HG03097 (cell line): ENCODE measurements around the gene TBC1D1.
A peak's percentile ranks its signal among the peaks of the same experiment; 100 is the strongest.

Experiments
- ATAC-seq: cut with Tn5 transposase; IDR thresholded peaks from one replicate; pipeline ENCODE4 v1.9.1; 2021; ENCODE audit not compliant: unreplicated experiment, low FRiP score

Gene TBC1D1

GRCh38 chr4:38155589-38156294, 264.9 kb downstream of the TBC1D1 start:
- ATAC-seq = no peak

DNA sequence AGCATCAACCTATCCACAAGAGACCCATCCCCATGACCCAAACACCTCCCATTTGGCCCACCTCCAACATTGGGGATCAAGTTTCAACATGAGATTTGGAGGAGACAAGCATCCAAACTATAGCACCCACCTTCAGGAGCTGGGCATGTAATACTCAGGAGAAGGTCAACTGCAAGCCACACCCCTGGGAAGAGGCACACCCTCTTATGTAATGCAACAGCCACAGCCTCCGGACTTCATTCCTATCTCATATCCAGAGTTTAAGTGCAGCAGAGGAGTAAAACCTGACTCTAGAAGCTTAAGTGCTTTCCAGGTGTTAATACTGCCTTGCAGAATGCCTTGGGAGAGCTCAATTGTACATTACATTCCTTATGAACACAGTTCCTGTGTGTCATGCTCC, 266.7 kb downstream of the TBC1D1 start:
- ATAC-seq = no peak

DNA sequence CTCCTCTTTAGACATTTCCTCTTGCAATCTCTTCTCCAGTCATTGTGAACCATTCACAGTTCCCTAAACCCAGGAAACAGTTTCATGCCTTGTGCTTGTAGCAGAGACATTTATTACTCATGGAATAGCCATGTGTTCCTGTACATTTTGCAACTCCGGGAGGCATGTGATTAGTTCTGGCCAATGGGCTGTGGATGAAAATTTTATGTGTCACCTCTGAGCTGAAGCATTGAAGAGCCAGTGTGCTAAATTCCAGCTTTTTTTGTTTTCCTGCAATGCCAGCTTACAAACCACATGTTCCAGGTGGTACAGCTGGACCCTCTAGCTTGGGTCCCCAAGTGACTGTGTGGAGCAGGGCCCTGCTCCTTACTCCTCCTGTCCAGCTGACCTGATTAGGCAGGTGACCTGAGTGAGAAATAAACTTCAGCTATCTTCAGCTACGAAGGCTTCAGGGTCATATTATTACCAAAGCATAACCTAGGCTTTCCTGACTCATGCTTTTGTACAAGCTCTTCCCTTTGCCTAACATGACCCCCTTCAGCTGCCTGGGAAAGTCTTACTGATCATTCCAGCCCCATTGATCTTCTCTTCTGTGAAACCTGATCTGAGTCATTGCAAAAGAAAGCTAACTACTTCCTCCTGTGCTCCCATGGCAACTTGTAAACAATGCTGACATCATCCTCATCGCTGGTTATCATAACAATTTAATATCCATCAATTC, 269.8 kb downstream of the TBC1D1 start:
- peak; percentile 66 for ATAC-seq

DNA sequence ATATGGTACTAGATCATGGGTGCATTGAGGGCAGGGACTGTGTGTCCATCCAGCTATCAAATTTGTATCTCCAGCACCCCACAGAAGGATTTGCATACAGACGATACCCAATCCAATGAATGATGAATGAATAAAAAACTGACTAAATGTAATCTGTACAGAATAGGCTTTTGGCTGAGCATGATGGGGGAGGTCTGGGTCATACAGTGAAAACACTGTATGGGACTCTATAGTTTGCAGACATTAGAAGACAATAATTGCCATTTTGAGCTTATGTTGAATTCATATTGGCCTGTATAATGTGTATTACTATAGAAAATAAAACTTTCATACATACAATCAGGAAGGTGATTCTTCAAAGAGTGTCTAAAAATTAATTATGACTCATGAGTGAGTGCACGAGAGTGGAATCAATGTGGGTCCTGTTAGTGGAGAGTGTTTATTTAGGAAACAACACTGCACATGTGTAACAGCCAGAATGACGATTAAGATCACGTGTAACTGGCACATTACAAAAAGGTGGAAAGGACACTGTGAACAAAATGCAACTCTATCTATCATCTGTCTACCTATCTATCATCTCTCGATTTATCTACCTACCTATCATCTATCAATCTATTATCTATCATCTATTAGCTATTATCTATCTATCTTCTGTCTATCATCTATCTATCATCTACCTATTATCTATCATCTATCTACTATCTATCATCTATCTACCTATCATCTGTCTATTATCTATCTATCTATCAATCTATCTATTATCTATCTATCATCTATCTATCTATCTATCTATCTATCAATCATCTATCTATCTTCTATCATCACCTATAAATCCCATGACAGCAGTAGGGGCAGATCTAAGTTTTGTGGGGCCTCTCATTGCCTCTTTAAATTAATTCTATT, 270.6 kb downstream of the TBC1D1 start:
- ATAC-seq = peak; percentile 11

DNA sequence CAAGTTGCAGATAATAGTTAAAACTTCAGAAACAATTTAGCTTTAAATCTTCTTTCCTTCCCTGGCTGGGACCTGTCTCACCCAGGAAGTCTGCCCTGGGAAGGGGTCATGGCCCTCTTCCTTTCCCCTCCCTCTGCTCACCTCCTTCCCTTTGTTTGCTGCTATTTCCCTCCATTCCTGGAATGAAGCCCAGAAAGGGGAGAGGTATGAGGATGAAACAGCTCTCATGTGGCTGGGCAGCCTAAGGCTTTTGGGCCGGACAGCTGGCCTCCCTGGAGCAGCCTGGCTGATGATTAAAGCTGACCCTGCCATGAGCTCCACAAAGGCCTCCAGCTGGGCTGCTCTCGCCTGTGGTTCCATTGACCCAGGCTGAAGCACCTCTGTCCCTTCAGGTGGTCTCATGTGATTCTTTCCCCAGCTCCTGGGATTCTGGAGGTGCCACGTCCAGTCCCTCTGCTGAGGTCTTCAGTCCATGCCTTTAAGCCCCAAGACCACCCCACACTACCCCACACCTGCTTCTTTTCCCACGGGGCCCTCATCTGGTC, 271.4 kb downstream of the TBC1D1 start:
- no peak for ATAC-seq

DNA sequence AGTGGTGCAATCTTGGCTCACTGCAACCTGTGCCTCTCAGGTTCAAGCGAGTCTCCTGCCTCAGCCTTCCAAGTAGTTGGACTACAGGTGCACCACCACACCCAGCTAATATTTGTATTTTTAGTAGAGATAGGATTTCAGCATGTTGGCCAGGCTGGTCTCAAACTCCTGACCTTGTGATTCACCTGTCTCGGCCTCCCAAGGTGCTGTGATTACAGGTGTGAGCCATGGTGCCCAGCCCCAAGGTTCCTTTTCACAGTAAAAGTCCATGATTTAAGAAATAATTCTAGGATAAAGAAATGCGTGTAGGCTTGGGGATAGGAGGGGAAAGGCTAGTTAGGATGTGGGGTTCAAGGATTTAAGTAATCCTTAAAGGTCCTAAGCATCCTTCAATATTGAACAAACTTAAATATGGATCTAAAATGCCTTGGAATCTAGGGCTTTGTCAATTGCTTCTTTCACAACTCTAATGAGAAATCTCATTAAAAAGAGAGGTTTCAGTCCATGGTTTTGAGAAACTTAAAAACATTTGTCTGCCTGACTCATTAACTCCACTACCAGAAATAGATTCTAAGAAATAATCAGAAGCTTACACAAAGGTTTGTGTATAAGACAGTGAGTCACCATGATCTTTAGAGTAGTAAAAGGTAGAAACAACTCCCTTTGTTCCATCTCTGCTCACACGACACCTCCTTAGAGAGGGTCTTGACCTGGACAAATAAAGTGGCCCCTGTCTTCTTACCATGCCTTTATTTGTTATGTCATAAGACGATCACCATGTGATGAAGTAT, 272.5 kb downstream of the TBC1D1 start:
- no peak for ATAC-seq

GRCh38 chr4:38164346-38164745, 273.5 kb downstream of the TBC1D1 start:
- no peak for ATAC-seq

DNA sequence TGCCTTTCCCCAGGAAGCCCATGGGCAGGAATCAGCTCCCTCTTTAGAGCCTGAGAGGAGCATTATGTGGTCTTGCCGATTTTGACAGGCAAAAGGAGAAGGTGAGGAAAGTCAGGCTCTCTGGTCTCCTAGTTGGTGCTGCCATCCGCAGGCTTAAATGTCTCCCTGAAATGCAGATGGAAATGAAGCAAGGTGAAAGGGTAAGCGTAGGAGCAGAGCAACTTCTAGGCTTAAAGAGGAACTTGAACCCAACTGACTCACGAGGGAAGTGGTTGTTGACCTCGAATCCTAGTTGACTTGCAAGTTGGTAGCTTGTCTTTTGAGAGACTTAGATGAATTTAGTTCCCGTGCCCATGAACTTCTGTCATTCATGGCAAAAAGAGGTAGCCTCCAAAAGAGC, 275.2 kb downstream of the TBC1D1 start:
- ATAC-seq = no peak

GRCh38 chr4:38166768-38167167, 275.9 kb downstream of the TBC1D1 start:
- no peak for ATAC-seq

GRCh38 chr4:38167973-38168372, 277.1 kb downstream of the TBC1D1 start:
- ATAC-seq = no peak

DNA sequence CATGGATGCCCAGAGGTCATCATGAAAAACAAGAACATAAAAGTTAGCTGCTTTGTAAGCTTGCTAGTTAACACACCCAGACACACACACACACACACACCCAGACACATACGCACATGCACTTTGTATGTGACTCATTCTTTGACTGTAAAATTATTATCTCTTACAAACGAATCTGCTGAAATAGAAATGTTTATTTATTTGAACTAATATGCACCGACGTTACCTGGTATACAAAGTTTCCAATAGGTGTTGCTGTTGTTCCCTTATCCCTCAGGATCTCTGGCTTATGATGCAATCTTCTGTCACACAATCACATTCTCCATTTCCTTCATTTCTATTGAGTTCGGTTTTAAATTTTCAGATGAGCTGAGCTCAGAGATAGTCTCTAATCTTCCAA, 278.6 kb downstream of the TBC1D1 start:
- no peak for ATAC-seq

DNA sequence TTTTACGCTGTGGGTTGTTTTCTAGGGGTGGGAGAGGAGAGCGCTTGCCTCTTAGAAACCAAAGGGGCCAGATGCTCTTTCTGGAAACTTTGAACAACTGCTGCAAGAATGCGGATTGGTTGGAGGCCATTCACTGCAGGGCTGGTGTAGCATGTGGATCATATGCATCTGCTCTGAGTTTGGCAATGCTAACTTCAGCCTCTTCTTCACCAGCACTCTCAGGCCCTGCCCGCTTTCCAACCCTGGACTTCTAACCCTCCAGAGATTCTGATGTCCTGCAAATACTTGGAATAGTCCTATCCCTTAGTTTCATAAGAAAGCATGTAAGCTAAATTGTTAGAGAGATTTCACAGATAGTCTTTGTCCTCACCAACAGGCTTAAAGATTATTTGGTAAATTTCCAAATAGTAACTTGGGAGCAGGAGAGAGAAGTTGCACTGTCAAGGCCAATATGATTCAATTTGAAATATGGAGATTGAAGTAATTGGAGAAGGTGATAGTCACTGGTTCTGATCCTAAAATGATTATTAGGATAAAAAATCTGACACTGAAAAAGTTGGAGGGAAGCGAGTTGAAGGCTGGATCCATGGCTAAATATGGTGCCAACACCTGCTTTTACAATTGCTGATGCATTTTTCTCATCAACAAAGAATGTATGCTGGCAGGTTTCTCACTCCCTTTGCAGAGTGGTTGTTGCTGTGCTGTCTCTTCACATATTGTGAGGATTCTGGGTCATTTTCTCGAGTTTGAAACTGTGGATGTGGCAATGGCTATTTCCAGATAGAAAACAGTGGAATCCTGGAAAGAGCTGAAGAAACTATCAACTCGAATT, 279.7 kb downstream of the TBC1D1 start:
- ATAC-seq = no peak

- ATAC-seq = no peak
Observed at GRCh38 chr4:38172078-38172477, 281.2 kb downstream of the TBC1D1 start.

DNA sequence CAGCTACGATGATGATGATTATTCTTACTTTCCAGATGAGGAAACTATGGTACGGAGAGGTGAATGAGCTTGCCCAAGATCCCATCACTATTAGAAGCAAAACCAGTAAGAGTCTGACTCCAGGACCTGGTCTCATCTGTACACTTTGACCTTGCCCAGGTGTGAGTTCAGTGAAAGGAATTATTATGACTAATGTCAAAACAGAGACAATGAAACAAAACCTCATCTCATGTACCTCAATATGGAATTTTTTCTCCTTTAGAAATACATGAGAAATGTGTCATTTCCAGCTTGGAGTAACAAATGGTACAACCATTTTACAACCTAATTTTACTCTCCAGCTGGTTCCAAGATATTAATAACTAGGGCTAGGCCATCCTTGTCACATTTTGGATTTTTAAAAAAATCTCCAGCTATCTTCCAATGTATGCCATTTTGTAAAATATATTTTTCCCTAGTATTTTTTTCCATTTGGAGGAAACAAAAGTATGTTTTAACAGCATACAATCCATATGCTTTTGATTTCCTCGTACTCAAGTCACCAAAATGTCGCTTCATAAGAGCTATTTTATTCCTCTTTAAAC, 283.1 kb downstream of the TBC1D1 start:
- no peak for ATAC-seq

DNA sequence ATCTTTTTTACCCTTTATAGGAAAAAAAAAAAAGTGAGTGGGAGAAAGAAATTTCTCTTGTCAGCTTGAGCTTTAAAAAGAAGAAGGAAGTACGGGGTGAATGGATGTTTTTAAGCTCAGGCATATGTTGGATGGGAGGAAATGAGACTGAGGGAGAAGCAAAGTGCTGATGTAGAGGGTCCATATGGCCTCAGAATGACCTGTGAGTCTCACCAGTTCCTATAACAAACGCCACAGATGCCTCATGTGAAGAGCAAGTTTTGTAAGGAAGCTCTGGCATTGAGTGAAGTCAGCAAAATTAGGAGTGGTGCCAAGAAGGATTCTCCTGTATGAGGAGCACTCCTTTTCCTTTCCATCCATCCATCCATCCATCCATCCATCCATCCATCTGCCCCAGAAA, 283.9 kb downstream of the TBC1D1 start:
- no peak for ATAC-seq

GRCh38 chr4:38176165-38176564, 285.3 kb downstream of the TBC1D1 start:
- ATAC-seq = no peak

GRCh38 chr4:38177035-38177546, 286.2 kb downstream of the TBC1D1 start:
- no peak for ATAC-seq

GRCh38 chr4:38177641-38178391, 286.9 kb downstream of the TBC1D1 start:
- no peak for ATAC-seq
